ENCODE data around the gene KHNYN.

The KHNYN gene

GRCh38 chr14:24388474-24389179, 41.1 kb upstream of the KHNYN start:
- H3K4me3 ChIP-seq = no peak overlapping the region
- no peak overlapping the region for H3K27ac ChIP-seq
- TF ChIP-seq CTCF (IDR thresholded peaks at IDR 0.05) = no peak
- DNase-seq (ENCODE audit: low spot score) = no peak

GRCh38 chr14:24389226-24389848, 40.4 kb upstream of the KHNYN start:
- DNase-seq (ENCODE audit: low spot score) = no peak
- H3K4me3 ChIP-seq = no peak overlapping the region
- H3K27ac ChIP-seq = no peak overlapping the region
- no peak for TF ChIP-seq CTCF (IDR thresholded peaks at IDR 0.05)

GRCh38 chr14:24390701-24391468, 38.9 kb upstream of the KHNYN start:
- no peak for DNase-seq (ENCODE audit: low spot score)
- H3K27ac ChIP-seq = no peak overlapping the region
- no peak for TF ChIP-seq CTCF (IDR thresholded peaks at IDR 0.05)

GRCh38 chr14:24392325-24393091, 37.2 kb upstream of the KHNYN start:
- DNase-seq (ENCODE audit: low spot score) = no peak
- TF ChIP-seq CTCF (IDR thresholded peaks at IDR 0.05) = no peak
- H3K4me3 ChIP-seq = no peak overlapping the region
- no peak overlapping the region for H3K27ac ChIP-seq

More at GRCh38 chr14:24390701-24391468, 38.9 kb upstream of the KHNYN start:
- no peak overlapping the region for H3K4me3 ChIP-seq

- no peak for TF ChIP-seq CTCF (IDR thresholded peaks at IDR 0.05)
- Histone ChIP-seq H3K27ac (no peak overlapping the region), H3K4me3 (no peak overlapping the region)
- no peak for DNase-seq (ENCODE audit: low spot score)
Observed at GRCh38 chr14:24394275-24394674, 35.5 kb upstream of the KHNYN start.

- no peak for DNase-seq (ENCODE audit: low spot score)
- TF ChIP-seq CTCF (IDR thresholded peaks at IDR 0.05) = no peak
- H3K27ac ChIP-seq = no peak overlapping the region
- H3K4me3 ChIP-seq = no peak overlapping the region
Observed at GRCh38 chr14:24395609-24396582, 33.9 kb upstream of the KHNYN start.
